Activated CD8-positive, alpha-beta memory T cell treated with anti-CD3 and anti-CD28 coated beads, Interleukin-2, amount 50 U/mL, for 48 hours (primary cell): Measurements from ENCODE around the gene PIM1.
"Not testable (repeated sequence)": the region's sequence is repeated elsewhere in the genome, so short reads cannot be mapped to it uniquely, and the experiment has no call there.

Source experiments
- DNase-seq: peaks from one replicate; pipeline ENCODE4 v3.0.0-alpha.2; 2020

PIM1 gene

GRCh38 chr6:37171970-37172812 is 2.2 kb downstream of the PIM1 start:
- DNase-seq, result peak; percentile 91

GRCh38 chr6:37172912-37173492 is 3.0 kb downstream of the PIM1 start:
- DNase-seq, result no peak

DNA sequence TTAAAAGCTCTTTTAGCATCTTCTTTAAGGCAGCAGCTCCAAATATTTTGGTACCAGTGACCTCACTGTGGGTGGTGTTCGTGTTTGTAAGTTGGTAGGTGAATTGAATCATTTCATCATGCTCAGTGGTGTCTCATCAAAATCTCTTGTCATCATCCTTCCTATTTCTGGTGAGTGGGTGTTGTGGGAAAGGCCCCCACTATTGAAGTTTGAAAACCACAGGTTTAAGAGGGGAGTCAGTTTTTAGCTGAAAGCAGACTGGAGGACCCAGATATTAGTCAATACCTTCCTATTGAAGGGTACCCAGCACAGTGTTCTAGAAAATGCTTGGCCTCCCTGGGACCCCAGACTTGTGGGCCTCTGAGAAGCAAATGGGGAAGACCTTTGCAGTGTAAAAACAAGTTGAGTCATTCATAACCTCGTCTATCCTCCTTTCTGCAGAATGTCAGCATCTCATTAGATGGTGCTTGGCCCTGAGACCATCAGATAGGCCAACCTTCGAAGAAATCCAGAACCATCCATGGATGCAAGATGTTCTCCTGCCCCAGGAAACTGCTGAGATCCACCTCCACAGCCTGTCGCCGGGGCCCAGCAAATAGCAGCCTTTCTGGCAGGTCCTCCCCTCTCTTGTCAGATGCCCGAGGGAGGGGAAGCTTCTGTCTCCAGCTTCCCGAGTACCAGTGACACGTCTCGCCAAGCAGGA is 3.7 kb downstream of the PIM1 start:
- DNase-seq, result peak; percentile 51

DNA sequence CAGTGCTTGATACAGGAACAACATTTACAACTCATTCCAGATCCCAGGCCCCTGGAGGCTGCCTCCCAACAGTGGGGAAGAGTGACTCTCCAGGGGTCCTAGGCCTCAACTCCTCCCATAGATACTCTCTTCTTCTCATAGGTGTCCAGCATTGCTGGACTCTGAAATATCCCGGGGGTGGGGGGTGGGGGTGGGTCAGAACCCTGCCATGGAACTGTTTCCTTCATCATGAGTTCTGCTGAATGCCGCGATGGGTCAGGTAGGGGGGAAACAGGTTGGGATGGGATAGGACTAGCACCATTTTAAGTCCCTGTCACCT is 4.2 kb downstream of the PIM1 start:
- no peak for DNase-seq

- DNase-seq, result peak; percentile 57
Measured at GRCh38 chr6:37174515-37175331, 4.8 kb downstream of the PIM1 start.

- no peak for DNase-seq
Measured at GRCh38 chr6:37175332-37176267, 5.6 kb downstream of the PIM1 start.

- peak; percentile 60 for DNase-seq
Measured at GRCh38 chr6:37176268-37177076, 6.5 kb downstream of the PIM1 start.

GRCh38 chr6:37177077-37177934 is 7.4 kb downstream of the PIM1 start:
- peak; percentile 40 for DNase-seq

- DNase-seq, result peak; percentile 34
Measured at GRCh38 chr6:37177935-37178517, 8.1 kb downstream of the PIM1 start.

DNA sequence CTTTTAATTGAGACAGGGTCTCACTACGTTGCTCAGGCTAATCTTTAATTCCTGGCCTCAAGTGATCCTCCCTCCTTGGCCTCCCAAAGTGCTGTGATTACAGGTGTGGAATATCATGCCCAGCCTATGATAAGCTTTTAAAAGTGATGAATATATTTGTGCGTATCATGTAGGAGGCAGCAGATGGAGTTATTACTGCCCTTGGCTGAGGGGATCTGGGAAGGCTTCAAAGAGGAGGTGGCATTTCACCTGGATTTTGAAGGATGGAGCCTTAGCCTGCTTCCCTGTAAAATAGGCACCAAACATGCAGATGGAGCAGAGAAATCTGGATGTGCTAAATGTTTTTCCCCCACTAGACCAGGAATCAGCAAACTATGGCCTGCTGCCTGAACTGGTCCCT is 10.1 kb downstream of the PIM1 start:
- DNase-seq, result peak; percentile 35

GRCh38 chr6:37180610-37181009 is 10.7 kb downstream of the PIM1 start:
- DNase-seq, result peak; percentile 47

GRCh38 chr6:37182736-37183590 is 13.0 kb downstream of the PIM1 start:
- DNase-seq, result peak; percentile 77

GRCh38 chr6:37185949-37186720 is 16.2 kb downstream of the PIM1 start:
- DNase-seq, result not testable (repeated sequence)

GRCh38 chr6:37187321-37188022 is 17.5 kb downstream of the PIM1 start:
- peak; percentile 65 for DNase-seq

DNA sequence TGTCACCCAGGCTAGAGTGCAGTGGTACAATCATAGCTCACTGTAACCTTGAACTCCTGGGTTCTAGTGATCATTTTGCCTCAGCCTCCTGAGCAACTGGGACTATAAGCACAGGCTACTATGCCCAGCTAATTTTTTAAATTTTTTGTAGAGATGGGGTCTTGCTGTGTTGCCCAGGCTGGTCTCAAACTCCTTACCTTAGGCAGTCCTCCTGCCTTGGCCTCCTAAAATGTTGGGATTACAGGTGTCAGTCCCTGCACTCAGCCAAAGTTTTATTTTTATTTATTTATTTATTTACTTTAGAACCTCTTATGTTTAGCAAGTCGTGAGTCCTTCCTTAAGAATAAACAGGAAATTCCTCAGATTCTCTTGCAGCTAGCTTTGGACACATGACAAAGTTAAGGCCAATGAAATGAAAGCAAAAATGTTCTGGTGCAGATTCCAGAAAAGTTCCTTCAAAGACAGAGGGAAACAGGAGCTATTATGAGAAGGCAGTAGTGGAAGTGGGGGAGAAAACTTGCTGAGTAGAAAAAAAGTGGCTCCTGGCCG is 19.1 kb downstream of the PIM1 start:
- peak; percentile 20 for DNase-seq

GRCh38 chr6:37190159-37190535 is 20.2 kb downstream of the PIM1 start:
- DNase-seq, result peak; percentile 57

- DNase-seq, result peak; percentile 20
Measured at GRCh38 chr6:37192666-37193065, 22.7 kb downstream of the PIM1 start.
